NCI-H510A treated with DMSO at 0.1 percent for 48 hours (cell line): ENCODE results near the gene CYB561.

Experiments
- DNase-seq: peaks from one replicate; lab custom pipeline; 2025; lab: John Stamatoyannopoulos, UW

CYB561 gene

GRCh38 chr17:63412234-63412633, 33.9 kb downstream of the CYB561 start:
- DNase-seq, result no peak

GRCh38 chr17:63407741-63408330, 38.3 kb downstream of the CYB561 start:
- DNase-seq, result no peak

GRCh38 chr17:63406689-63407330, 39.3 kb downstream of the CYB561 start:
- DNase-seq, result peak; percentile 98

- peak; percentile 80 for DNase-seq
Measured at GRCh38 chr17:63405741-63406261, 40.3 kb downstream of the CYB561 start.

- DNase-seq, result no peak
Measured at GRCh38 chr17:63405020-63405419, 41.1 kb downstream of the CYB561 start.

GRCh38 chr17:63402431-63403212, 43.5 kb downstream of the CYB561 start:
- no peak for DNase-seq

- DNase-seq, result no peak
Measured at GRCh38 chr17:63399856-63400255, 46.2 kb downstream of the CYB561 start.

GRCh38 chr17:63399316-63399715, 46.8 kb downstream of the CYB561 start:
- DNase-seq, result no peak

GRCh38 chr17:63398680-63399079, 47.4 kb downstream of the CYB561 start:
- no peak for DNase-seq

- no peak for DNase-seq
Measured at GRCh38 chr17:63395075-63395805, 50.9 kb downstream of the CYB561 start.

- no peak for DNase-seq
Measured at GRCh38 chr17:63390090-63390489, 56.0 kb downstream of the CYB561 start.

- DNase-seq, result no peak
Measured at GRCh38 chr17:63387656-63388340, 58.3 kb downstream of the CYB561 start.

GRCh38 chr17:63382826-63383225, 63.3 kb downstream of the CYB561 start:
- DNase-seq, result no peak
